Measurements from ENCODE around the gene IGDCC3. TPM values are rescaled to one million over a fixed set of nuclear protein-coding genes. Genes with fewer than 3 reads are reported as not detected.

IGDCC3 gene
- total RNA-seq, 2 donors from 2014 or later = 7.9 to 13.5 TPM

GRCh38 chr15:65311760-65312159 is 66.0 kb downstream of the IGDCC3 start:
- Histone ChIP-seq H3K9me3 (ENCODE audit: control insufficient read depth, low read length) (no peaks in the 10 kb centered on the region), H3K4me1 (ENCODE audit: control insufficient read depth, insufficient read depth, low read length) (no peaks in the 10 kb centered on the region), H3K27ac (ENCODE audit: low read depth, low read length) (no peak overlapping the region), H3K4me3 (ENCODE audit: low read length) (no peak overlapping the region), H3K9ac (ENCODE audit: extremely low read depth, low read length, poor library complexity, severe bottlenecking) (no peak overlapping the region), H3K36me3 (ENCODE audit: control insufficient read depth, insufficient read depth, low read length) (no peaks in the 10 kb centered on the region), H3K27me3 (ENCODE audit: control insufficient read depth, insufficient read depth, low read length, poor library complexity, severe bottlenecking) (no peaks in the 10 kb centered on the region)
- no peaks in the 10 kb centered on the region for H3K9me3 Mint-ChIP-seq
- WGBS, 2 experiments (ENCODE audit: insufficient coverage in 1 of 2, insufficient read length in 1 of 2) = 80 to 81% methylated on average over 3 of the region's 3 CpGs
- H3K27ac Mint-ChIP-seq = no peak overlapping the region
- no peaks in the 10 kb centered on the region for H3K4me1 Mint-ChIP-seq
- no peak overlapping the region for H3K4me3 Mint-ChIP-seq
- H3K36me3 Mint-ChIP-seq (ENCODE audit: low read depth) = no peaks in the 10 kb centered on the region
- no peaks in the 10 kb centered on the region for H3K27me3 Mint-ChIP-seq (ENCODE audit: insufficient read depth)
- no peak for TF ChIP-seq CTCF (conservative IDR thresholded peaks at IDR 0.05)
- no peak for DNase-seq

GRCh38 chr15:65310431-65311137 is 67.2 kb downstream of the IGDCC3 start:
- WGBS, 2 experiments (ENCODE audit: insufficient coverage in 1 of 2, insufficient read length in 1 of 2) = 95 to 96% methylated on average over 5 to 10 of the region's 10 CpGs
- no peak for TF ChIP-seq CTCF (conservative IDR thresholded peaks at IDR 0.05)
- H3K27me3 ChIP-seq (ENCODE audit: control insufficient read depth, insufficient read depth, low read length, poor library complexity, severe bottlenecking) = no peaks in the 10 kb centered on the region
- H3K27ac ChIP-seq (ENCODE audit: low read depth, low read length) = no peak overlapping the region
- H3K4me1 ChIP-seq (ENCODE audit: control insufficient read depth, insufficient read depth, low read length) = no peaks in the 10 kb centered on the region
- no peaks in the 10 kb centered on the region for H3K9me3 ChIP-seq (ENCODE audit: control insufficient read depth, low read length)
- H3K36me3 Mint-ChIP-seq (ENCODE audit: low read depth) = no peaks in the 10 kb centered on the region
- no peak for DNase-seq
- no peaks in the 10 kb centered on the region for H3K4me1 Mint-ChIP-seq
- H3K27ac Mint-ChIP-seq = no peak overlapping the region
- H3K4me3 Mint-ChIP-seq = no peak overlapping the region
- H3K9ac ChIP-seq (ENCODE audit: extremely low read depth, low read length, poor library complexity, severe bottlenecking) = no peak overlapping the region
- H3K4me3 ChIP-seq (ENCODE audit: low read length) = no peak overlapping the region
- H3K36me3 ChIP-seq (ENCODE audit: control insufficient read depth, insufficient read depth, low read length) = no peaks in the 10 kb centered on the region
- H3K9me3 Mint-ChIP-seq = no peaks in the 10 kb centered on the region
- H3K27me3 Mint-ChIP-seq (ENCODE audit: insufficient read depth) = no peaks in the 10 kb centered on the region

- Histone ChIP-seq H3K9ac (ENCODE audit: extremely low read depth, low read length, poor library complexity, severe bottlenecking) (no peak overlapping the region), H3K4me1 (ENCODE audit: control insufficient read depth, insufficient read depth, low read length) (no peaks in the 10 kb centered on the region), H3K4me3 (ENCODE audit: low read length) (no peak overlapping the region), H3K9me3 (ENCODE audit: control insufficient read depth, low read length) (no peaks in the 10 kb centered on the region), H3K36me3 (ENCODE audit: control insufficient read depth, insufficient read depth, low read length) (no peaks in the 10 kb centered on the region), H3K27me3 (ENCODE audit: control insufficient read depth, insufficient read depth, low read length, poor library complexity, severe bottlenecking) (no peaks in the 10 kb centered on the region), H3K27ac (ENCODE audit: low read depth, low read length) (no peak overlapping the region)
- no peaks in the 10 kb centered on the region for H3K9me3 Mint-ChIP-seq
- TF ChIP-seq CTCF (conservative IDR thresholded peaks at IDR 0.05) = no peak
- no peaks in the 10 kb centered on the region for H3K27me3 Mint-ChIP-seq (ENCODE audit: insufficient read depth)
- WGBS, 2 experiments (ENCODE audit: insufficient coverage in 1 of 2, insufficient read length in 1 of 2) = 83 to 88% methylated on average over 6 to 12 of the region's 12 CpGs
- DNase-seq = no peak
- no peak overlapping the region for H3K27ac Mint-ChIP-seq
- no peaks in the 10 kb centered on the region for H3K4me1 Mint-ChIP-seq
- no peaks in the 10 kb centered on the region for H3K36me3 Mint-ChIP-seq (ENCODE audit: low read depth)
- no peak overlapping the region for H3K4me3 Mint-ChIP-seq
These were observed 67.9 kb downstream of the IGDCC3 start for GRCh38 chr15:65309882-65310418.

All from endodermal cell (in vitro differentiated cells).